Neural progenitor cell (in vitro differentiated cells): ENCODE data around the gene OR2F1. TPM values are rescaled to one million over a fixed set of nuclear protein-coding genes. Genes with fewer than 3 reads are reported as not detected.

Source experiments
- DNase-seq: peaks from one replicate; pipeline ENCODE4 v3.0.0-alpha.2; 2016; ENCODE audit warnings: low spot score
- H2AFZ ChIP-seq: fragments of 200-600 bp; sonication (generic); replicated peaks from 2 replicates; pipeline ENCODE4 v1.6.1; 2016; ENCODE audit warnings: antibody characterized with exemption
- H3F3A ChIP-seq: fragments of 200-600 bp; sonication (generic); 2 replicates; pipeline ENCODE4 v1.6.1; 2016; ENCODE audit warnings: antibody characterized with exemption, low read depth
- H3K27ac ChIP-seq: fragments of 200-600 bp; sonication (generic); 2 replicates; pipeline ENCODE4 v1.5.1; 2016; ENCODE audit warnings: mild to moderate bottlenecking
- H3K27me3 ChIP-seq: fragments of 200-600 bp; sonication (generic); 2 replicates; pipeline ENCODE4 v1.6.1; 2016; ENCODE audit warnings: mild to moderate bottlenecking, moderate library complexity
- H3K36me3 ChIP-seq: fragments of 200-600 bp; sonication (generic); 2 replicates; pipeline ENCODE4 v1.5.1; 2016
- H3K4me1 ChIP-seq: fragments of 200-600 bp; sonication (generic); 2 replicates; pipeline ENCODE4 v1.6.1; 2016; ENCODE audit warnings: mixed run types
- H3K4me2 ChIP-seq: fragments of 200-600 bp; sonication (generic); 2 replicates; pipeline ENCODE4 v1.6.1; 2016
- H3K4me3 ChIP-seq: fragments of 200-600 bp; sonication (generic); 2 replicates; pipeline ENCODE4 v1.5.1; 2016
- H3K79me2 ChIP-seq: fragments of 200-600 bp; sonication (generic); 2 replicates; pipeline ENCODE4 v1.6.1; 2016; ENCODE audit warnings: low read depth
- H3K9ac ChIP-seq: fragments of 200-600 bp; sonication (generic); 2 replicates; pipeline ENCODE4 v1.6.1; 2016
- H3K9me3 ChIP-seq: fragments of 200-600 bp; sonication (generic); 2 replicates; pipeline ENCODE4 v1.5.1; 2016; ENCODE audit warnings: low read depth
- H4K20me1 ChIP-seq: fragments of 200-600 bp; sonication (generic); 2 replicates; pipeline ENCODE4 v1.6.1; 2016; ENCODE audit warnings: low read depth
- H3K27ac Mint-ChIP-seq: 3 replicates; pipeline ENCODE4 v1.8.0; 2021; ENCODE audit warnings: mixed read lengths
- H3K27me3 Mint-ChIP-seq: 2 replicates; pipeline ENCODE4 v1.8.0; 2022; ENCODE audit warnings: low read depth, mild to moderate bottlenecking, inconsistent platforms, moderate library complexity, mixed read lengths; ENCODE audit not compliant: insufficient read depth
- H3K36me3 Mint-ChIP-seq: 3 replicates; pipeline ENCODE4 v1.8.0; 2021; ENCODE audit warnings: mixed read lengths
- H3K4me1 Mint-ChIP-seq: 3 replicates; pipeline ENCODE4 v1.8.0; 2021; ENCODE audit warnings: mixed read lengths
- H3K4me3 Mint-ChIP-seq: 3 replicates; pipeline ENCODE4 v1.8.0; 2021; ENCODE audit warnings: mild to moderate bottlenecking, moderate library complexity, mixed read lengths
- H3K9me3 Mint-ChIP-seq: 3 replicates; pipeline ENCODE4 v1.8.0; 2020; ENCODE audit warnings: mixed read lengths
- CTCF ChIP-seq: fragments of 200-600 bp; sonication (generic); IDR thresholded peaks from 2 replicates; pipeline ENCODE4 v1.5.1; 2017; ENCODE audit warnings: antibody characterized with exemption, mild to moderate bottlenecking
- EZH2 ChIP-seq: fragments of 200-600 bp; sonication (generic); IDR thresholded peaks from 2 replicates; pipeline ENCODE4 v1.6.1; 2017; ENCODE audit warnings: antibody characterized with exemption, mild to moderate bottlenecking, moderate library complexity
- EZH2phosphoT487 ChIP-seq: fragments of 200-600 bp; sonication (generic); IDR thresholded peaks from 2 replicates; pipeline ENCODE4 v1.6.1; 2017; ENCODE audit warnings: antibody characterized with exemption
- total RNA-seq: library from RNA; depleted of rRNA; stranded (reverse); fragments of >200 nt; gene quantifications from 2 replicates; pipeline ENCODE4 v1.2.3, GENCODE V29; 2015; ENCODE audit warnings: low replicate concordance

Gene OR2F1
- total RNA-seq, 1 donor from 2014 or later: not detected

- no peak overlapping the region for H2AFZ ChIP-seq
- no peak for DNase-seq
- peaks cover 17% of the 10 kb centered on the region for H3K4me1 ChIP-seq
- H4K20me1 ChIP-seq: no peaks in the 10 kb centered on the region
- no peaks in the 10 kb centered on the region for H3K79me2 ChIP-seq
- H3K4me1 Mint-ChIP-seq: peaks cover 9% of the 10 kb centered on the region
- H3K4me3 Mint-ChIP-seq: no peak overlapping the region
- H3K4me3 ChIP-seq: no peak overlapping the region
- no peaks in the 10 kb centered on the region for H3K36me3 Mint-ChIP-seq
- no peak overlapping the region for H3K27ac Mint-ChIP-seq
- no peaks in the 10 kb centered on the region for H3K27me3 Mint-ChIP-seq
- H3K9ac ChIP-seq: no peak overlapping the region
- H3K27ac ChIP-seq: no peak overlapping the region
- H3F3A ChIP-seq: peaks cover 12% of the 10 kb centered on the region
- H3K4me2 ChIP-seq: no peak overlapping the region
- TF ChIP-seq EZH2 (no peak), CTCF (no peak), EZH2phosphoT487 (no peak)
- no peaks in the 10 kb centered on the region for H3K9me3 Mint-ChIP-seq
- H3K9me3 ChIP-seq: no peaks in the 10 kb centered on the region
- H3K27me3 ChIP-seq: no peaks in the 10 kb centered on the region
- no peaks in the 10 kb centered on the region for H3K36me3 ChIP-seq
These were observed 44.0 kb upstream of the OR2F1 start for GRCh38 chr7:143910473-143911248.

GRCh38 chr7:143913945-143914615, 40.6 kb upstream of the OR2F1 start:
- H3K79me2 ChIP-seq: no peaks in the 10 kb centered on the region
- no peaks in the 10 kb centered on the region for H3K36me3 Mint-ChIP-seq
- H3K27me3 Mint-ChIP-seq: no peaks in the 10 kb centered on the region
- H3K9me3 ChIP-seq: no peaks in the 10 kb centered on the region
- DNase-seq: no peak
- no peak overlapping the region for H3K27ac ChIP-seq
- no peaks in the 10 kb centered on the region for H3K9me3 Mint-ChIP-seq
- H3K4me3 Mint-ChIP-seq: no peak overlapping the region
- H4K20me1 ChIP-seq: no peaks in the 10 kb centered on the region
- no peaks in the 10 kb centered on the region for H3F3A ChIP-seq
- no peak overlapping the region for H3K4me3 ChIP-seq
- H3K9ac ChIP-seq: no peak overlapping the region
- H3K4me1 Mint-ChIP-seq: no peaks in the 10 kb centered on the region
- no peak overlapping the region for H3K4me2 ChIP-seq
- no peaks in the 10 kb centered on the region for H3K27me3 ChIP-seq
- TF ChIP-seq EZH2phosphoT487: no peak
- no peak for TF ChIP-seq CTCF
- TF ChIP-seq EZH2: no peak
- no peak overlapping the region for H3K27ac Mint-ChIP-seq
- no peak overlapping the region for H2AFZ ChIP-seq
- no peaks in the 10 kb centered on the region for H3K4me1 ChIP-seq
- no peaks in the 10 kb centered on the region for H3K36me3 ChIP-seq

- no peaks in the 10 kb centered on the region for H3K36me3 Mint-ChIP-seq
- no peak overlapping the region for H3K4me2 ChIP-seq
- H3K4me1 ChIP-seq: no peaks in the 10 kb centered on the region
- H3K9me3 ChIP-seq: no peaks in the 10 kb centered on the region
- no peak overlapping the region for H3K27ac ChIP-seq
- no peaks in the 10 kb centered on the region for H3K27me3 ChIP-seq
- TF ChIP-seq CTCF (peak; percentile 24), EZH2 (no peak)
- H3K4me3 ChIP-seq: no peak overlapping the region
- no peak overlapping the region for H3K27ac Mint-ChIP-seq
- no peak overlapping the region for H2AFZ ChIP-seq
- H3K36me3 ChIP-seq: no peaks in the 10 kb centered on the region
- no peaks in the 10 kb centered on the region for H3F3A ChIP-seq
- H3K9ac ChIP-seq: no peak overlapping the region
- H3K27me3 Mint-ChIP-seq: no peaks in the 10 kb centered on the region
- no peak overlapping the region for H3K4me3 Mint-ChIP-seq
- no peaks in the 10 kb centered on the region for H3K4me1 Mint-ChIP-seq
- H4K20me1 ChIP-seq: no peaks in the 10 kb centered on the region
- DNase-seq: no peak
- H3K9me3 Mint-ChIP-seq: no peaks in the 10 kb centered on the region
- H3K79me2 ChIP-seq: no peaks in the 10 kb centered on the region
These were observed 39.5 kb upstream of the OR2F1 start for GRCh38 chr7:143914938-143915652.
